GM12873 (cell line): ENCODE results near the gene NELFB.

ENCODE experiments used
- TF ChIP-seq, protein P1 (sequence below): IDR thresholded peaks from 2 replicates; pipeline ENCODE4 v1.5.1; 2012; ENCODE audit warnings: low read depth, mild to moderate bottlenecking, moderate library complexity, low read length, control low read depth; ENCODE audit not compliant: insufficient read depth; ENCODE audit errors: missing control alignments

NELFB gene

DNA sequence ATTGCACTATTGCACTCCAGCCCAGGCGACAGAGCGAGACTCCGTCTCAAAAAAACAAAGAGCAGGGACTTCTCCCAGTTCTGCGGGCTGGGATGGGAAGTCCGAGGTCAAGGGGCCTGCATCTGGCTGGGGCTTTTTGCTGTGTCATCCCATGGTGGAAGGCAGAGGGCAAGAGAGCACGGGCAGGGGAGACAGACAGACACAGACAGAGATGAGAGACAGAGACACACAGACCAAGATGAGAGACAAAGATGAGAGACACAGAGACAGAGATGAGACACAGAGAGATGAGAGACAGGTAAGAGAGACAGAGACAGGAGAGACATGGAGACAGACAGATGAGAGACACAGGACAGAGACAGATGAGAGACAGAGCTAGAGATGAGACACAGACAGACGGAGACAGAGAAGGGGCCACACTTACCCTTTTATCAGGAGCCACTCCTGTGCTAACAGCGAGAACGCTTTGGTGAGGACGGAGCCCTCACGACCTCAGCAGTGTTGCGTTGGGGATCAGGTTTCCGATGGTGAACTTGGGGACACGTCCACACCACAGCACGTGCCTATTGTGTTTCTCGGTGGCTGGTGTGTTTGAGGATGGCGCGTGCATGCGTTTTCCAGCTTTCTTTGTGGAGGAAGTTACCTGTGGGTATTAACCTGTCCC is 13.5 kb downstream of the NELFB start:
- TF ChIP-seq, protein P1, sequence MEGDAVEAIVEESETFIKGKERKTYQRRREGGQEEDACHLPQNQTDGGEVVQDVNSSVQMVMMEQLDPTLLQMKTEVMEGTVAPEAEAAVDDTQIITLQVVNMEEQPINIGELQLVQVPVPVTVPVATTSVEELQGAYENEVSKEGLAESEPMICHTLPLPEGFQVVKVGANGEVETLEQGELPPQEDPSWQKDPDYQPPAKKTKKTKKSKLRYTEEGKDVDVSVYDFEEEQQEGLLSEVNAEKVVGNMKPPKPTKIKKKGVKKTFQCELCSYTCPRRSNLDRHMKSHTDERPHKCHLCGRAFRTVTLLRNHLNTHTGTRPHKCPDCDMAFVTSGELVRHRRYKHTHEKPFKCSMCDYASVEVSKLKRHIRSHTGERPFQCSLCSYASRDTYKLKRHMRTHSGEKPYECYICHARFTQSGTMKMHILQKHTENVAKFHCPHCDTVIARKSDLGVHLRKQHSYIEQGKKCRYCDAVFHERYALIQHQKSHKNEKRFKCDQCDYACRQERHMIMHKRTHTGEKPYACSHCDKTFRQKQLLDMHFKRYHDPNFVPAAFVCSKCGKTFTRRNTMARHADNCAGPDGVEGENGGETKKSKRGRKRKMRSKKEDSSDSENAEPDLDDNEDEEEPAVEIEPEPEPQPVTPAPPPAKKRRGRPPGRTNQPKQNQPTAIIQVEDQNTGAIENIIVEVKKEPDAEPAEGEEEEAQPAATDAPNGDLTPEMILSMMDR = no peak

DNA sequence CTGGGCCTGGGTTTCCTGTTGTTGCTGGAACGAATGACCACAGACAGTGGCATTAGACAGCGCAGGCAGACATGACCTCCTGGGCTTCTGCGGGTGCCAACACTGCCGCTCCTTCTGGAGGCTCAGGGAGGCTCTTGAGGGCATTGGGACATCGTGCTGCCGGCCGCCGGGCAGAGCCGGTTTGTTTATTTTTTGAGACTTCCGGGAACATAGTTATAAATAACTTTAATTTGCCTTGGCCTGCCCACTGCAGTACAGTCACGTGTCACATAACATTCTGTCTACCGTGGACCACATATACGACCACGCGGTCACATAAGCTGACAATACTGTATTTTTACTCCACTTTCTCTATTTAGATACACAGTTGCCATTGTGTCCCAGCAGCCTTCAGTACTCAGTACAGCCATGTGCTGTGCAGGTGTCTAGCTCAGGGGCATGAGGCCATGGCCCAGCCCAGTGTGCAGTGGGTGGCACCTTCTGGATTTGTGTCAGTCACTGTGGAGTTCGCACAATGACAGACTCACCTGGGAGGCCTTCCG is 14.2 kb downstream of the NELFB start:
- TF ChIP-seq, protein P1 = no peak

DNA sequence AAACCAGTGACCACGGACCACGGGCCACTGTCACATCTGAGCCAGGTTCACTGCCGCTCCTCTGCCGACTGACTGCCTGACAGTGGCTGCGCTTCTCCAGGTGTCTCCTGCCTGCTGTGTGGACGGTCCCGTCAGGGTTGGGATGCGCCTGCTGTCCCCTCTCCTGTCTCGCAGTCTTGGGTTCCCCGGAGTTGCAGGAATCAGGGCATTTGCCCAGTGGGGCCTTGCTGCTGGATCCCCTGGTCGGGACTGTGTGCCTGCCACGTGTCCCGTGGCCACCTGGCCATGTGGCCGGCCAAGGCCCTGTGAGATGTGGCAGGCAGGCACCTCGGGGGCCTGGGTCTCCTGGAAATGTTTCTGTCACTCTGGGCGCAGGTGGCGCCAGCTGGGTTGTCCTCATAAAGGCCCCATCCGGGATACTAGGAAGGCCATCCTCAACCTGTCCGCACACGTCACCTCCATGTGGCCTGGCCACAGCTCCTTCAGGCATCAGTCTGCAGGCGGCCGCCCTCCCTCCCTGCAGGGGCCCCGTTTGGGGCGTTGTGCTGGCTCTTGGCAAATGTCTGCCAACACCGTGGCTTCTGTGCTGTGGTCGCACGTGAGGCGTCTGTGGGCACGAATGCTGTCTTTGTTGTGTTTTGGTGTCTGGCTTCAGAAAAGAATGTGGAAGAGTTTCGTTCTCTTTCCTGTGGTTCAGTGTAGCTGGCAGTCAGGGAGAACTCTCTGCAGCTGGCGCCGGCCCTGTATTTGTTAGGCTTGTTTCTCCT is 16.0 kb downstream of the NELFB start:
- TF ChIP-seq, protein P1 = no peak

DNA sequence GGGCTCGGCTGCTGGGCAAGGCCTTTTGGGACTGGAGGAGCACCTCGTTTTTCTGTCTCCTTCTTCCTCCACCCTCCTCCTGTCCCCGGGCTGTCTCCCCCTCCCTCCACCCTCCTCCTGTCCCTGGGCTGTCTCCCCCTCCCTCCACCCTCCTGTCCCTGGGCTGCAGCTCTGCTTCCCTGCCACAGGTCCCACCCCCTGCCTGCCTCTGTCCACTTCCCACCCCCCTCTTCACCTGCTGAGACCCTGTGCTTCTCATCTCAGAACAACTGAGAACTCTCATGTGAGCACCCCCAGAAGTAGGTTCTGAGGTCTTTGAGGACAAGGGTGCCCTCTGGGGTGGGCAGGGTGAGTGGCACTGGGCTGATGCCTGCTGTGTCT is 16.6 kb downstream of the NELFB start:
- TF ChIP-seq, protein P1 = no peak

DNA sequence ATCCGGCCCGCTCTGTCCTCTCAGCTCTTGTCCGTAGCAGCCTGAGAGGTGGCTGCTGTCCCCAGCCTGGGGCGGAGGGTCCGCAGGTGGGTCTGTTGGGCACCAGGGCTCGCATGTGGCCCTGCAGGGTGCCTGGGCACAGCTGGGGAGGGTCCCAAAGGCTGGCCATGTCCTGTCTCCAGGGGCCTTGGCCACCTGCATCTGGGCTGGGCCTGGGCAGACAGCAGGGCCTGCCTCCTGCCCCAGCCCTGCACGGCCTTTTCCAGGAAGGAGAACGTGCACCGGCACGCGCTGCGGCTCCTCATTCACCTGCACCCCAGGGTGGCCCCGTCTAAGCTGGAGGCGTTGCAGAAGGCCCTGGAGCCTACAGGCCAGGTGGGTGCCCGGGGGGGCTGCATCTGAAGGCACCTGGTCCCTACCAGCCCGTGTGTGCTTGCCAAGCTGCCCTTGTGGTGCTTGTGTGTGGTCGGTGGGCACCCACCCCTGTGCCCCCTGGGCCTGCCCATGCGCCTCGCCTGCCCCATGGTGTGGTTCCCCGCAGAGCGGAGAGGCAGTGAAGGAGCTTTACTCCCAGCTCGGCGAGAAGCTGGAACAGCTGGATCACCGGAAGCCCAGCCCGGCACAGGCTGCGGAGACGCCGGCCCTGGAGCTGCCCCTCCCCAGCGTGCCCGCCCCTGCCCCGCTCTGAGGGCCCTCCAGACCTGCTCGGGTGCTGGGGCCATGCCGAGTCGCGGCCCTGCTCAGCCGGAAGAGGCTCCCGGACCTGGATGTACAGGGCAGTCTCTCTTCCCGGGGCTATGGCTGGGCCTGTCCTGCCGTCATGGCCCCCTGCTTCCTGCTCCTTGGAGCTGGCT is 17.3 kb downstream of the NELFB start:
- TF ChIP-seq, protein P1 = no peak

DNA sequence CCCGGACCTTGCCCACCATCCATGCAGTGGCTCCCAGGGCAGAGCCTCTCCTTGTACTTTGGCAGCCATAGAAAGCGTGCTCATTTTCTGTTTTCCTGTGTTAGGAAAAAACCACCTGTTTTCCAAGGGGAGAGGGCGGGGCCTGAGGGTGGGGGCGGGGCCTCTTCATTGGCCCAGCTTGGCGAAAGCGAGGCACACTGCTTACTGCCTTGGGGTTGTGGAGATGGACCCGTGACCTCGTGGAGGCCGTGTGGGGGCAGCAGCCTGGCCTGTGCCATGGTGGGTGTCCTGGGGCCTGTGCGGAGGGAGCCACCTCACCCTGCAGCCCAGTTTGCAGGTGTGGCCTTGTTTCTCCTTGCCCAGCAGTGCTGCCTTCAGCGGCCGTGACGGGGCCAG is 18.0 kb downstream of the NELFB start:
- TF ChIP-seq, protein P1 = no peak
